HUDEP-2 (cell line): ENCODE data around the gene SMIM8.

ENCODE experiments used
- DNase-seq, 76 experiments: peaks; one replicate each; lab custom pipeline; 2025; ENCODE audit not compliant: unreplicated experiment in 76 of 76; lab: John Stamatoyannopoulos, UW

Gene SMIM8

GRCh38 chr6:87333591-87334181, 11.3 kb downstream of the SMIM8 start:
- peak in 3 of 76 experiments; percentile 17 to 27 (median 18) for DNase-seq

GRCh38 chr6:87334683-87335082, 12.3 kb downstream of the SMIM8 start:
- DNase-seq: no peak

- DNase-seq: no peak
These were observed 14.0 kb downstream of the SMIM8 start for GRCh38 chr6:87336367-87336766.

- DNase-seq: no peak
These were observed 17.8 kb downstream of the SMIM8 start for GRCh38 chr6:87340230-87340629.

- DNase-seq: no peak
These were observed 18.8 kb downstream of the SMIM8 start for GRCh38 chr6:87341158-87341557.

- no peak for DNase-seq
These were observed 19.5 kb downstream of the SMIM8 start for GRCh38 chr6:87341899-87342298.

- DNase-seq: no peak
These were observed 20.4 kb downstream of the SMIM8 start for GRCh38 chr6:87342829-87343228.

- DNase-seq: no peak
These were observed 22.3 kb downstream of the SMIM8 start, which contains the start of gene C6orf163 for GRCh38 chr6:87344731-87345130. Gene C6orf163, plus strand, starts transcription at chr6:87344813. Its CDS starts 287 bp downstream, at chr6:87345100.

- no peak for DNase-seq
These were observed 24.3 kb downstream of the SMIM8 start for GRCh38 chr6:87346700-87347099.

- DNase-seq: no peak
These were observed 27.5 kb downstream of the SMIM8 start for GRCh38 chr6:87349896-87350295.

- DNase-seq: no peak
These were observed 28.1 kb downstream of the SMIM8 start for GRCh38 chr6:87350516-87350915.

GRCh38 chr6:87351583-87351982, 29.2 kb downstream of the SMIM8 start:
- DNase-seq: no peak

- DNase-seq: no peak
These were observed 33.8 kb downstream of the SMIM8 start for GRCh38 chr6:87356181-87356580.

GRCh38 chr6:87357479-87358196, 35.2 kb downstream of the SMIM8 start:
- no peak for DNase-seq

GRCh38 chr6:87364602-87365252, 42.3 kb downstream of the SMIM8 start:
- peak in 72 of 76 experiments; percentile 14 to 91 (median 70) for DNase-seq

GRCh38 chr6:87366072-87366827, 43.9 kb downstream of the SMIM8 start:
- DNase-seq: peak in 4 of 76 experiments; percentile 8 to 31 (median 15)

GRCh38 chr6:87366899-87367298, 44.5 kb downstream of the SMIM8 start:
- no peak for DNase-seq

- no peak for DNase-seq
These were observed 51.0 kb downstream of the SMIM8 start for GRCh38 chr6:87373377-87373776.

- DNase-seq: no peak
These were observed 52.9 kb downstream of the SMIM8 start for GRCh38 chr6:87375315-87375714.

GRCh38 chr6:87376643-87377042, 54.3 kb downstream of the SMIM8 start:
- DNase-seq: no peak

GRCh38 chr6:87378947-87379346, 56.6 kb downstream of the SMIM8 start:
- DNase-seq: no peak
